H9 (cell line): ENCODE measurements around the gene GLT8D1. TPM values are rescaled to one million over a fixed set of nuclear protein-coding genes. Genes with fewer than 3 reads are reported as not detected.

Experiments used
- DNase-seq: peaks from one replicate; pipeline ENCODE4 v3.0.0-alpha.2; 2017
- H2AFZ ChIP-seq: one replicate; pipeline ENCODE4 v1.6.1; 2013; ENCODE audit warnings: mild to moderate bottlenecking, low read length, control low read depth, moderate library complexity
- H2AK5ac ChIP-seq: 2 replicates; pipeline ENCODE4 v1.6.1; 2013; ENCODE audit warnings: low read length, control low read depth, mixed read lengths; ENCODE audit not compliant: insufficient read length
- H2BK120ac ChIP-seq: one replicate; pipeline ENCODE4 v1.6.1; 2013; ENCODE audit warnings: low read depth, mild to moderate bottlenecking, low read length, control low read depth, inconsistent platforms; ENCODE audit not compliant: poor library complexity, severe bottlenecking
- H2BK12ac ChIP-seq: 2 replicates; pipeline ENCODE4 v1.6.1; 2013; ENCODE audit warnings: low read length, control low read depth, mixed read lengths, low read depth; ENCODE audit not compliant: insufficient read length
- H2BK15ac ChIP-seq: 2 replicates; pipeline ENCODE4 v1.6.1; 2013; ENCODE audit warnings: low read depth, low read length, control low read depth
- H2BK20ac ChIP-seq: one replicate; pipeline ENCODE4 v1.6.1; 2013; ENCODE audit warnings: low read depth, mild to moderate bottlenecking, low read length, control low read depth, inconsistent platforms; ENCODE audit not compliant: poor library complexity, severe bottlenecking
- H2BK5ac ChIP-seq: 2 replicates; pipeline ENCODE4 v1.6.1; 2013; ENCODE audit warnings: low read length, control low read depth, mixed read lengths; ENCODE audit not compliant: insufficient read length
- H3K14ac ChIP-seq: 2 replicates; pipeline ENCODE4 v1.6.1; 2013; ENCODE audit warnings: low read length, control low read depth; ENCODE audit not compliant: insufficient read depth
- H3K18ac ChIP-seq: 2 replicates; pipeline ENCODE4 v1.6.1; 2013; ENCODE audit warnings: low read depth, mild to moderate bottlenecking, mixed read lengths, low read length, control low read depth; ENCODE audit not compliant: insufficient read length
- H3K23ac ChIP-seq: 2 replicates; pipeline ENCODE4 v1.6.1; 2013; ENCODE audit warnings: low read length, control low read depth, mixed read lengths, low read depth; ENCODE audit not compliant: insufficient read length
- H3K23me2 ChIP-seq: 2 replicates; pipeline ENCODE4 v1.6.1; 2013; ENCODE audit warnings: low read depth, mild to moderate bottlenecking, mixed read lengths, low read length, control low read depth; ENCODE audit not compliant: insufficient read length, poor library complexity, severe bottlenecking
- H3K27ac ChIP-seq: 2 replicates; pipeline ENCODE4 v1.5.1; 2013; ENCODE audit warnings: low read length, control low read depth, mixed read lengths, low read depth; ENCODE audit not compliant: insufficient read length
- H3K27me3 ChIP-seq: 2 replicates; pipeline ENCODE4 v1.6.1; 2013; ENCODE audit warnings: low read length, control low read depth, inconsistent platforms; ENCODE audit not compliant: insufficient read depth
- H3K4ac ChIP-seq: 2 replicates; pipeline ENCODE4 v1.6.1; 2013; ENCODE audit warnings: low read depth, mild to moderate bottlenecking, control low read depth, inconsistent platforms, low read length, moderate library complexity
- H3K4me1 ChIP-seq: 2 replicates; pipeline ENCODE4 v1.6.1; 2013; ENCODE audit warnings: low read length, control low read depth, inconsistent platforms; ENCODE audit not compliant: insufficient read depth
- H3K4me2 ChIP-seq: 2 replicates; pipeline ENCODE4 v1.6.1; 2013; ENCODE audit warnings: low read length, control low read depth, mixed read lengths; ENCODE audit not compliant: insufficient read length, insufficient read depth
- H3K56ac ChIP-seq: 2 replicates; pipeline ENCODE4 v1.6.1; 2013; ENCODE audit warnings: low read depth, mild to moderate bottlenecking, mixed read lengths, low read length, control low read depth; ENCODE audit not compliant: insufficient read length
- H3K79me1 ChIP-seq: 2 replicates; pipeline ENCODE4 v1.6.1; 2013; ENCODE audit warnings: low read depth, mild to moderate bottlenecking, moderate library complexity, low read length, control low read depth, inconsistent platforms; ENCODE audit not compliant: insufficient read depth, poor library complexity, severe bottlenecking
- H3K79me2 ChIP-seq: 2 replicates; pipeline ENCODE4 v1.6.1; 2013; ENCODE audit warnings: low read length, control low read depth, inconsistent platforms; ENCODE audit not compliant: insufficient read depth
- H3K9ac ChIP-seq: 2 replicates; pipeline ENCODE4 v1.6.1; 2013; ENCODE audit warnings: low read length, control low read depth, mixed read lengths; ENCODE audit not compliant: insufficient read length; ENCODE audit errors: extremely low read depth
- H3K9me3 ChIP-seq: one replicate; pipeline ENCODE4 v1.6.1; 2013; ENCODE audit warnings: low read depth, low read length, inconsistent platforms; ENCODE audit not compliant: control insufficient read depth
- H3T11ph ChIP-seq: one replicate; pipeline ENCODE4 v1.6.1; 2013; ENCODE audit warnings: mild to moderate bottlenecking, low read length, control low read depth, inconsistent platforms
- H4K20me1 ChIP-seq: one replicate; pipeline ENCODE4 v1.6.1; 2013; ENCODE audit not compliant: control insufficient read depth, insufficient read length, insufficient read depth
- H4K5ac ChIP-seq: 2 replicates; pipeline ENCODE4 v1.6.1; 2013; ENCODE audit warnings: low read depth, mild to moderate bottlenecking, mixed read lengths, low read length, control low read depth; ENCODE audit not compliant: insufficient read length
- H4K8ac ChIP-seq: replicated peaks from 2 replicates; pipeline ENCODE4 v1.6.1; 2013; ENCODE audit warnings: low read length, control low read depth, mixed read lengths, low read depth; ENCODE audit not compliant: insufficient read length
- H4K91ac ChIP-seq: 2 replicates; pipeline ENCODE4 v1.6.1; 2013; ENCODE audit warnings: low read depth, mild to moderate bottlenecking, moderate library complexity, mixed read lengths, low read length, control low read depth; ENCODE audit not compliant: insufficient read length
- H3K27ac Mint-ChIP-seq, 3 experiments: 2 replicates in 2 of 3; 3 replicates in 1 of 3; pipeline ENCODE4 v1.8.0; 2020 to 2021; ENCODE audit warnings: mixed read lengths in 3 of 3, mild to moderate bottlenecking in 1 of 3, moderate library complexity in 1 of 3
- H3K27me3 Mint-ChIP-seq: 2 replicates; pipeline ENCODE4 v1.8.0; 2021; ENCODE audit warnings: low read depth, mild to moderate bottlenecking, moderate library complexity, mixed read lengths
- H3K36me3 Mint-ChIP-seq, 3 experiments: 2 replicates in 2 of 3; 3 replicates in 1 of 3; pipeline ENCODE4 v1.8.0; 2020 to 2021; ENCODE audit warnings: low read depth in 3 of 3, mixed read lengths in 3 of 3; ENCODE audit not compliant: insufficient read depth in 1 of 3
- H3K4me1 Mint-ChIP-seq, 2 experiments: 2 replicates each; pipeline ENCODE4 v1.8.0; 2020; ENCODE audit warnings: mixed read lengths in 2 of 2
- H3K4me3 Mint-ChIP-seq, 2 experiments: 2 replicates in 1 of 2; 3 replicates in 1 of 2; pipeline ENCODE4 v1.8.0; 2020 to 2021; ENCODE audit warnings: mild to moderate bottlenecking in 2 of 2, mixed read lengths in 2 of 2, moderate library complexity in 1 of 2
- H3K9me3 Mint-ChIP-seq, 2 experiments: 2 replicates in 1 of 2; 3 replicates in 1 of 2; pipeline ENCODE4 v1.8.0; 2020; ENCODE audit warnings: mild to moderate bottlenecking in 2 of 2, mixed read lengths in 2 of 2, moderate library complexity in 1 of 2
- total RNA-seq: library from RNA; stranded (reverse); gene quantifications from 2 replicates; pipeline ENCODE4 v1.2.1, GENCODE V29; 2021
- TF ChIP-seq, protein P1 (sequence below): fragments of 200-600 bp; sonication (generic); conservative IDR thresholded peaks from 3 replicates; pipeline ENCODE4 v1.8.0; 2021; ENCODE audit warnings: antibody characterized with exemption, mild to moderate bottlenecking

Gene GLT8D1
- total RNA-seq, 1 experiment from 2014 or later, result 39.3 TPM

DNA sequence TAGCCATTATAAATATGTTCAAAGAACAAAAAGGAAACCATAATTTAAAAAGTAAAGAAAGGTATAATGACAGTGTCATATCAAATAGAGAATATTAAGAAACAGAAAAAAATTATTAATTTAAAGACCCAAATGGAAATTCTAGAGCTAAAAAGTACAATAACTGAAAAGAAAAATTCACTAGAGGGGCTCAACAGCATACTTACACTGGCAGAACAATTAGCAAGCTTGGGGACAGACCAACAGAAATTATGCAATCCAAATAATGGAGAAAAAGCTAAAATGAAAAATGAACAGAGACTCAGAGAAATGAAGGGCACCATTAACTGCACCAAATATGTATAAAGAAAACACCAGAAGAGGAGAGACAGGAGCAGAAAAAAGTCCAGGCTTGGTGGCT lies 14.0 kb upstream of the GLT8D1 start:
- no peak for DNase-seq
- Histone ChIP-seq H3K9ac (no peak overlapping the region), H4K8ac (no peak overlapping the region), H3K79me2 (no peaks in the 10 kb centered on the region), H3T11ph (no peak overlapping the region), H3K79me1 (no peaks in the 10 kb centered on the region), H3K23me2 (peaks cover 2% of the 10 kb centered on the region), H3K27ac (no peak overlapping the region), H3K4me2 (no peak overlapping the region), H2BK20ac (no peak overlapping the region), H3K4me1 (no peaks in the 10 kb centered on the region; the same call in 1 of the 2 replicates), H2BK5ac (no peak overlapping the region), H2BK120ac (no peak overlapping the region), H2BK15ac (no peak overlapping the region), H3K14ac (no peak overlapping the region), H3K18ac (no peak overlapping the region), H2AFZ (no peak overlapping the region), H3K56ac (no peak overlapping the region), H3K27me3 (no peaks in the 10 kb centered on the region), H3K4ac (no peak overlapping the region), H4K91ac (no peak overlapping the region), H3K23ac (no peak overlapping the region), H3K9me3 (no peaks in the 10 kb centered on the region), H2AK5ac (no peak overlapping the region), H4K20me1 (no peaks in the 10 kb centered on the region), H2BK12ac (no peak overlapping the region), H4K5ac (no peak overlapping the region)
- H3K4me1 Mint-ChIP-seq, result peaks cover 2 to 8% of the 10 kb centered on the region in 2 experiments; a peak in 3 of 4 replicates
- no peak overlapping the region for H3K27ac Mint-ChIP-seq
- TF ChIP-seq, protein P1, sequence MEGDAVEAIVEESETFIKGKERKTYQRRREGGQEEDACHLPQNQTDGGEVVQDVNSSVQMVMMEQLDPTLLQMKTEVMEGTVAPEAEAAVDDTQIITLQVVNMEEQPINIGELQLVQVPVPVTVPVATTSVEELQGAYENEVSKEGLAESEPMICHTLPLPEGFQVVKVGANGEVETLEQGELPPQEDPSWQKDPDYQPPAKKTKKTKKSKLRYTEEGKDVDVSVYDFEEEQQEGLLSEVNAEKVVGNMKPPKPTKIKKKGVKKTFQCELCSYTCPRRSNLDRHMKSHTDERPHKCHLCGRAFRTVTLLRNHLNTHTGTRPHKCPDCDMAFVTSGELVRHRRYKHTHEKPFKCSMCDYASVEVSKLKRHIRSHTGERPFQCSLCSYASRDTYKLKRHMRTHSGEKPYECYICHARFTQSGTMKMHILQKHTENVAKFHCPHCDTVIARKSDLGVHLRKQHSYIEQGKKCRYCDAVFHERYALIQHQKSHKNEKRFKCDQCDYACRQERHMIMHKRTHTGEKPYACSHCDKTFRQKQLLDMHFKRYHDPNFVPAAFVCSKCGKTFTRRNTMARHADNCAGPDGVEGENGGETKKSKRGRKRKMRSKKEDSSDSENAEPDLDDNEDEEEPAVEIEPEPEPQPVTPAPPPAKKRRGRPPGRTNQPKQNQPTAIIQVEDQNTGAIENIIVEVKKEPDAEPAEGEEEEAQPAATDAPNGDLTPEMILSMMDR, result no peak
- H3K9me3 Mint-ChIP-seq, result no peaks in the 10 kb centered on the region
- H3K27me3 Mint-ChIP-seq, result no peaks in the 10 kb centered on the region
- no peak overlapping the region for H3K4me3 Mint-ChIP-seq
- H3K36me3 Mint-ChIP-seq, result peaks cover 0 to 9% (median 1%) of the 10 kb centered on the region in 3 experiments; a peak in 5 of 7 replicates
